HCT116 (cell line): ENCODE results near the gene RASL11B. TPM values are rescaled to one million over a fixed set of nuclear protein-coding genes. Genes with fewer than 3 reads are reported as not detected.

Source experiments
- ATAC-seq: fragments of 200-7000 bp; cut with Tn5 transposase; 2 replicates; pipeline ENCODE4 v1.9.1; 2020; ENCODE audit warnings: mild to moderate bottlenecking, moderate library complexity
- BruUV-seq: library from RNA; stranded (reverse); fragments of 400-500 nt; replicated peaks from 2 replicates; lab custom pipeline; 2021; lab: Mats Ljungman, UMichigan
- CTCF ChIA-PET: fragments of 300-600 bp; sonication (Branson Sonifier 250); formaldehyde crosslinking; loops from one replicate; lab custom pipeline; 2021; ENCODE audit warnings: antibody characterized with exemption; lab: Charles Lee
- POLR2A ChIA-PET: fragments of 300-600, 350-600 bp; sonication (Branson Sonifier 250); formaldehyde crosslinking; loops from one replicate; lab custom pipeline; 2021; ENCODE audit warnings: antibody characterized with exemption; lab: Charles Lee
- RAD21 ChIA-PET, 2 experiments: fragments of 300-600 bp; sonication (Branson Sonifier 250); formaldehyde crosslinking; loops; one replicate each; lab custom pipeline; 2023; ENCODE audit warnings: low total read pairs in 2 of 2; ENCODE audit not compliant: uncharacterized antibody in 2 of 2, unreplicated experiment in 2 of 2, low non-redundant PET in 1 of 2; lab: Charles Lee
- DNase-seq: peaks from one replicate; pipeline ENCODE4 v3.0.0-alpha.2; 2010; ENCODE audit warnings: low read depth, low spot score
- H2AFZ ChIP-seq: fragments of 200-600 bp; shearing (Covaris generic), sonication (generic); 2 replicates; pipeline ENCODE4 v1.6.1; 2017; ENCODE audit warnings: low read depth, mixed run types, mixed read lengths, antibody characterized with exemption, low read length; ENCODE audit not compliant: poor library complexity, severe bottlenecking
- H3K27ac ChIP-seq: 2 replicates; pipeline ENCODE4 v1.5.1; 2012; ENCODE audit warnings: low read depth, low read length
- H3K27me3 ChIP-seq: fragments of 200-600 bp; sonication (generic); 2 replicates; pipeline ENCODE4 v1.6.1; 2016; ENCODE audit warnings: mixed run types, low read length, mixed read lengths; ENCODE audit not compliant: insufficient read depth
- H3K36me3 ChIP-seq, 2 experiments: fragments of 200-500 bp in 1 of 2; fragments of 200-600 bp in 1 of 2; sonication (Bioruptor generic) in 1 of 2; sonication (generic) in 1 of 2; 2 replicates each; pipeline versions ENCODE4 v1.5.1 to v1.6.1; 2014 to 2016; ENCODE audit warnings: low read length in 2 of 2, inconsistent platforms in 1 of 2, mixed read lengths in 1 of 2, mixed run types in 1 of 2; ENCODE audit not compliant: insufficient read depth in 2 of 2, control insufficient read depth in 1 of 2
- H3K4me1 ChIP-seq, 2 experiments: fragments of 200-600 bp in 1 of 2; sonication (generic) in 1 of 2; 2 replicates each; pipeline versions ENCODE4 v1.5.1 to v1.6.1; 2012 to 2017; ENCODE audit warnings: low read length in 2 of 2, inconsistent platforms in 1 of 2, mild to moderate bottlenecking in 1 of 2, mixed read lengths in 1 of 2, mixed run types in 1 of 2, moderate library complexity in 1 of 2; ENCODE audit not compliant: insufficient read depth in 2 of 2, control insufficient read depth in 1 of 2
- H3K4me2 ChIP-seq: fragments of 200-600 bp; sonication (generic); 2 replicates; pipeline ENCODE4 v1.6.1; 2017; ENCODE audit warnings: mixed run types, low read length, mixed read lengths
- H3K4me3 ChIP-seq, 2 experiments: fragments of 200-600 bp in 1 of 2; sonication (generic) in 1 of 2; replicated peaks in 1 of 2; 2 replicates each; pipeline ENCODE4 v1.5.1; 2011 to 2016; ENCODE audit warnings: low read length in 2 of 2, control low read depth in 1 of 2, low read depth in 1 of 2, mild to moderate bottlenecking in 1 of 2, mixed read lengths in 1 of 2, mixed run types in 1 of 2
- H3K79me2 ChIP-seq: fragments of 200-600 bp; sonication (generic); 2 replicates; pipeline ENCODE4 v1.6.1; 2017; ENCODE audit warnings: mild to moderate bottlenecking, mixed run types, low read length, moderate library complexity, mixed read lengths; ENCODE audit not compliant: insufficient read depth
- H3K9ac ChIP-seq: fragments of 200-600 bp; sonication (generic); 2 replicates; pipeline ENCODE4 v1.6.1; 2016; ENCODE audit warnings: low read length, mixed read lengths
- H3K9me2 ChIP-seq: fragments of 200-600 bp; sonication (generic), shearing (Covaris generic); 2 replicates; pipeline ENCODE4 v1.6.1; 2017; ENCODE audit warnings: mixed run types, mild to moderate bottlenecking, moderate library complexity; ENCODE audit not compliant: insufficient read depth
- H3K9me3 ChIP-seq, 2 experiments: fragments of 200-500 bp in 1 of 2; fragments of 200-600 bp in 1 of 2; sonication (Bioruptor generic) in 1 of 2; sonication (generic) in 1 of 2; 2 replicates each; pipeline ENCODE4 v1.6.1; 2014 to 2017; ENCODE audit warnings: low read length in 2 of 2, mixed read lengths in 2 of 2, inconsistent platforms in 1 of 2, low read depth in 1 of 2, mild to moderate bottlenecking in 1 of 2, mixed run types in 1 of 2, moderate library complexity in 1 of 2; ENCODE audit not compliant: control insufficient read depth in 1 of 2, insufficient read depth in 1 of 2
- H4K20me1 ChIP-seq: fragments of 200-600 bp; sonication (generic), shearing (Covaris generic); 2 replicates; pipeline ENCODE4 v1.6.1; 2017; ENCODE audit warnings: mixed run types, mild to moderate bottlenecking, moderate library complexity; ENCODE audit not compliant: insufficient read depth
- ATF3 ChIP-seq: IDR thresholded peaks from 2 replicates; pipeline ENCODE4 v1.6.1; 2012
- CBX3 ChIP-seq: IDR thresholded peaks from 2 replicates; pipeline ENCODE4 v1.6.1; 2012; ENCODE audit warnings: low read depth
- ELF1 ChIP-seq: IDR thresholded peaks from 2 replicates; pipeline ENCODE4 v1.6.1; 2012; ENCODE audit warnings: low read depth, borderline replicate concordance
- EZH2 ChIP-seq: fragments of 200-600 bp; sonication (generic); IDR thresholded peaks from 2 replicates; pipeline ENCODE4 v1.6.1; 2017; ENCODE audit warnings: antibody characterized with exemption, mixed run types
- EZH2phosphoT487 ChIP-seq: fragments of 200-600 bp; IDR thresholded peaks from 2 replicates; pipeline ENCODE4 v1.6.1; 2018; ENCODE audit warnings: antibody characterized with exemption, borderline replicate concordance
- FOSL1 ChIP-seq: IDR thresholded peaks from 2 replicates; pipeline ENCODE4 v1.6.1; 2012; ENCODE audit warnings: low read depth
- JUND ChIP-seq: IDR thresholded peaks from 2 replicates; pipeline ENCODE4 v1.6.1; 2012
- POLR2A ChIP-seq: IDR thresholded peaks from 2 replicates; pipeline ENCODE4 v1.7.0; 2011; ENCODE audit warnings: borderline replicate concordance; ENCODE audit not compliant: insufficient read depth, insufficient read length; ENCODE audit errors: extremely low read depth
- RAD21 ChIP-seq: IDR thresholded peaks from 2 replicates; pipeline ENCODE4 v1.6.1; 2012; ENCODE audit warnings: low read depth, mild to moderate bottlenecking
- SIN3A ChIP-seq: IDR thresholded peaks from 2 replicates; pipeline ENCODE4 v1.6.1; 2012; ENCODE audit warnings: low read depth
- SP1 ChIP-seq: IDR thresholded peaks from 2 replicates; pipeline ENCODE4 v1.6.1; 2012; ENCODE audit warnings: low read depth
- SRF ChIP-seq: IDR thresholded peaks from 2 replicates; pipeline ENCODE4 v1.6.1; 2012; ENCODE audit warnings: low read depth
- TCF7L2 ChIP-seq: IDR thresholded peaks from 2 replicates; pipeline ENCODE4 v1.7.0; 2011; ENCODE audit warnings: borderline replicate concordance, inconsistent platforms; ENCODE audit not compliant: insufficient read depth, insufficient read length; ENCODE audit errors: extremely low read depth
- YY1 ChIP-seq: IDR thresholded peaks from 2 replicates; pipeline ENCODE4 v1.6.1; 2011; ENCODE audit warnings: low read length, low read depth, moderate library complexity, mild to moderate bottlenecking; ENCODE audit not compliant: insufficient replicate concordance; ENCODE audit errors: extremely low read depth
- ZBTB33 ChIP-seq: IDR thresholded peaks from 2 replicates; pipeline ENCODE4 v1.6.1; 2011; ENCODE audit warnings: mild to moderate bottlenecking, low read length, moderate library complexity; ENCODE audit not compliant: insufficient replicate concordance; ENCODE audit errors: extremely low read depth
- ZFX ChIP-seq: fragments of 450-650 bp; IDR thresholded peaks from 2 replicates; pipeline ENCODE4 v1.6.1; 2017
- ZNF274 ChIP-seq: fragments of 200-500 bp; sonication (Bioruptor generic); IDR thresholded peaks from 2 replicates; pipeline ENCODE4 v1.6.1; 2014; ENCODE audit warnings: mild to moderate bottlenecking, low read depth, low read length, inconsistent platforms
- intact Hi-C: fragments of 100-400 bp; cut with micrococcal nuclease; formaldehyde crosslinking; loops from 2 replicates; pipeline ENCODE4 v1.10.0; 2022
- total RNA-seq: library from RNA; stranded (reverse); gene quantifications from one replicate; pipeline ENCODE4 v1.2.1, GENCODE V29; 2021; ENCODE audit not compliant: unreplicated experiment
- TF ChIP-seq, protein P1 (sequence below), 3 experiments: fragments of 200-600 bp in 1 of 3; sonication (generic) in 1 of 3; IDR thresholded peaks in 2 of 3; conservative IDR thresholded peaks in 1 of 3; 2 replicates each; pipeline ENCODE4 v1.5.1; 2012 to 2017; ENCODE audit warnings: low read depth in 2 of 3, low read length in 2 of 3, antibody characterized with exemption in 1 of 3, borderline replicate concordance in 1 of 3, control low read depth in 1 of 3, mild to moderate bottlenecking in 1 of 3, mixed read lengths in 1 of 3, mixed run types in 1 of 3, moderate library complexity in 1 of 3; ENCODE audit not compliant: insufficient read depth in 1 of 3
- TF ChIP-seq, protein P2 (sequence below): IDR thresholded peaks from 2 replicates; pipeline ENCODE4 v1.6.1; 2012; ENCODE audit warnings: low read depth

Gene RASL11B
- total RNA-seq, 1 experiment from 2014 or later, result 0.34 TPM

DNA sequence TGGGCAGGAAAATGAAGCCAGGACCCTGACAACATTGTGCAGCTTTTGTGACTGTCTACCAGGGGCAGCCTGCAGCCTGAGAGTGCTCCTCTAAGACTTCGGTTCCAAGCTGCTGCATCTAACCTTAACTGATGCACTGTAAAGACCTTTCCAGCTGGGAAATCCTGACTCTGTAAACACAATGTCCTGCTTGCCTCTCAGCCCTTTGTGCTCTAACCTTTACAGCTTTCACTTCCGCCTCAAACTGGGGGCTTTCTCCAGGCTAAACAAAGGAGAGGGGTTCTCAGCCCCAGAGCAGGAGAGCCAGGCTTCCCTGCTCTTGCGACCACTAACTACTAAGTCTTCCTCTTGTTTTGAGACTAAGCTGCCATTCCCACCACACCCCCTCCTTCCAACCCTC, 19.3 kb upstream of the RASL11B start:
- ChIA-PET CTCF (no interaction called here), RAD21 (no interaction called here), POLR2A (no interaction called here)
- DNase-seq (no peak), ATAC-seq (no peak)
- TF ChIP-seq SP1 (no peak), TCF7L2 (no peak), FOSL1 (no peak), EZH2phosphoT487 (no peak), CBX3 (no peak), SRF (no peak), EZH2 (no peak), RAD21 (no peak), SIN3A (no peak), JUND (no peak), YY1 (no peak), ZBTB33 (no peak), ELF1 (no peak), ATF3 (no peak), ZNF274 (no peak), POLR2A (no peak), ZFX (no peak)
- TF ChIP-seq, protein P1, sequence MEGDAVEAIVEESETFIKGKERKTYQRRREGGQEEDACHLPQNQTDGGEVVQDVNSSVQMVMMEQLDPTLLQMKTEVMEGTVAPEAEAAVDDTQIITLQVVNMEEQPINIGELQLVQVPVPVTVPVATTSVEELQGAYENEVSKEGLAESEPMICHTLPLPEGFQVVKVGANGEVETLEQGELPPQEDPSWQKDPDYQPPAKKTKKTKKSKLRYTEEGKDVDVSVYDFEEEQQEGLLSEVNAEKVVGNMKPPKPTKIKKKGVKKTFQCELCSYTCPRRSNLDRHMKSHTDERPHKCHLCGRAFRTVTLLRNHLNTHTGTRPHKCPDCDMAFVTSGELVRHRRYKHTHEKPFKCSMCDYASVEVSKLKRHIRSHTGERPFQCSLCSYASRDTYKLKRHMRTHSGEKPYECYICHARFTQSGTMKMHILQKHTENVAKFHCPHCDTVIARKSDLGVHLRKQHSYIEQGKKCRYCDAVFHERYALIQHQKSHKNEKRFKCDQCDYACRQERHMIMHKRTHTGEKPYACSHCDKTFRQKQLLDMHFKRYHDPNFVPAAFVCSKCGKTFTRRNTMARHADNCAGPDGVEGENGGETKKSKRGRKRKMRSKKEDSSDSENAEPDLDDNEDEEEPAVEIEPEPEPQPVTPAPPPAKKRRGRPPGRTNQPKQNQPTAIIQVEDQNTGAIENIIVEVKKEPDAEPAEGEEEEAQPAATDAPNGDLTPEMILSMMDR (IDR thresholded peaks at IDR 0.05 in 2 of 3, conservative IDR thresholded peaks at IDR 0.05 in 1 of 3; ENCODE audit: borderline replicate concordance in 1 of 3, insufficient read depth in 1 of 3, low read depth in 2 of 3, low read length in 2 of 3), result no peak
- TF ChIP-seq, protein P2, sequence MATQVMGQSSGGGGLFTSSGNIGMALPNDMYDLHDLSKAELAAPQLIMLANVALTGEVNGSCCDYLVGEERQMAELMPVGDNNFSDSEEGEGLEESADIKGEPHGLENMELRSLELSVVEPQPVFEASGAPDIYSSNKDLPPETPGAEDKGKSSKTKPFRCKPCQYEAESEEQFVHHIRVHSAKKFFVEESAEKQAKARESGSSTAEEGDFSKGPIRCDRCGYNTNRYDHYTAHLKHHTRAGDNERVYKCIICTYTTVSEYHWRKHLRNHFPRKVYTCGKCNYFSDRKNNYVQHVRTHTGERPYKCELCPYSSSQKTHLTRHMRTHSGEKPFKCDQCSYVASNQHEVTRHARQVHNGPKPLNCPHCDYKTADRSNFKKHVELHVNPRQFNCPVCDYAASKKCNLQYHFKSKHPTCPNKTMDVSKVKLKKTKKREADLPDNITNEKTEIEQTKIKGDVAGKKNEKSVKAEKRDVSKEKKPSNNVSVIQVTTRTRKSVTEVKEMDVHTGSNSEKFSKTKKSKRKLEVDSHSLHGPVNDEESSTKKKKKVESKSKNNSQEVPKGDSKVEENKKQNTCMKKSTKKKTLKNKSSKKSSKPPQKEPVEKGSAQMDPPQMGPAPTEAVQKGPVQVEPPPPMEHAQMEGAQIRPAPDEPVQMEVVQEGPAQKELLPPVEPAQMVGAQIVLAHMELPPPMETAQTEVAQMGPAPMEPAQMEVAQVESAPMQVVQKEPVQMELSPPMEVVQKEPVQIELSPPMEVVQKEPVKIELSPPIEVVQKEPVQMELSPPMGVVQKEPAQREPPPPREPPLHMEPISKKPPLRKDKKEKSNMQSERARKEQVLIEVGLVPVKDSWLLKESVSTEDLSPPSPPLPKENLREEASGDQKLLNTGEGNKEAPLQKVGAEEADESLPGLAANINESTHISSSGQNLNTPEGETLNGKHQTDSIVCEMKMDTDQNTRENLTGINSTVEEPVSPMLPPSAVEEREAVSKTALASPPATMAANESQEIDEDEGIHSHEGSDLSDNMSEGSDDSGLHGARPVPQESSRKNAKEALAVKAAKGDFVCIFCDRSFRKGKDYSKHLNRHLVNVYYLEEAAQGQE, result no peak
- no peak overlapping the region for H3K27ac ChIP-seq
- no peaks in the 10 kb centered on the region for H3K9me2 ChIP-seq
- intact Hi-C loops, result no loop called here
- H3K9me3 ChIP-seq, result no peaks in the 10 kb centered on the region
- no peak overlapping the region for H2AFZ ChIP-seq
- no TSS peak for BruUV-seq
- no peaks in the 10 kb centered on the region for H4K20me1 ChIP-seq
- H3K79me2 ChIP-seq, result no peaks in the 10 kb centered on the region
- H3K4me1 ChIP-seq, result peaks cover 6 to 10% of the 10 kb centered on the region in 2 experiments; a peak in 2 of 4 replicates
- H3K36me3 ChIP-seq, result no peaks in the 10 kb centered on the region
- H3K4me2 ChIP-seq, result no peak overlapping the region
- no peaks in the 10 kb centered on the region for H3K27me3 ChIP-seq
- no peak overlapping the region for H3K4me3 ChIP-seq
- H3K9ac ChIP-seq, result no peak overlapping the region
